ENCODE data around the gene SYCP3.
A peak's percentile ranks its signal among the peaks of the same experiment; 100 is the strongest.

SYCP3 gene

GRCh38 chr12:101750152-101750551, 10.9 kb upstream of the SYCP3 start:
- H3K27ac Mint-ChIP-seq = no peak overlapping the region
- no peaks in the 10 kb centered on the region for H3K27me3 Mint-ChIP-seq (ENCODE audit: low read depth)
- H3K9me3 Mint-ChIP-seq = no peaks in the 10 kb centered on the region
- H3K4me3 Mint-ChIP-seq = no peak overlapping the region
- peaks cover 45% of the 10 kb centered on the region for H3K36me3 Mint-ChIP-seq (ENCODE audit: low read depth)
- peaks cover 7% of the 10 kb centered on the region for H3K4me1 Mint-ChIP-seq
- no peak for TF ChIP-seq CTCF (IDR thresholded peaks at IDR 0.05; ENCODE audit: unreplicated experiment in 3 of 3)

- Mint-ChIP-seq H3K4me3 (no peak overlapping the region), H3K27me3 (ENCODE audit: low read depth) (no peaks in the 10 kb centered on the region), H3K9me3 (no peaks in the 10 kb centered on the region), H3K4me1 (peaks cover 7% of the 10 kb centered on the region), H3K36me3 (ENCODE audit: low read depth) (peaks cover 43% of the 10 kb centered on the region), H3K27ac (no peak overlapping the region)
- TF ChIP-seq CTCF (IDR thresholded peaks at IDR 0.05; ENCODE audit: unreplicated experiment in 3 of 3) = no peak
These were observed 10.4 kb upstream of the SYCP3 start for GRCh38 chr12:101749657-101750056.

- no peak for TF ChIP-seq CTCF (IDR thresholded peaks at IDR 0.05; ENCODE audit: unreplicated experiment in 3 of 3)
- peaks cover 41% of the 10 kb centered on the region for H3K36me3 Mint-ChIP-seq (ENCODE audit: low read depth)
- H3K4me1 Mint-ChIP-seq = peaks cover 7% of the 10 kb centered on the region
- H3K27ac Mint-ChIP-seq = no peak overlapping the region
- H3K9me3 Mint-ChIP-seq = no peaks in the 10 kb centered on the region
- H3K4me3 Mint-ChIP-seq = no peak overlapping the region
- H3K27me3 Mint-ChIP-seq (ENCODE audit: low read depth) = no peaks in the 10 kb centered on the region
These were observed 9.6 kb upstream of the SYCP3 start for GRCh38 chr12:101748907-101749306.

- no peak overlapping the region for H3K4me3 Mint-ChIP-seq
- no peaks in the 10 kb centered on the region for H3K9me3 Mint-ChIP-seq
- peak overlapping the region in 1 of 3 experiments; percentile 39 for H3K27ac Mint-ChIP-seq
- H3K27me3 Mint-ChIP-seq (ENCODE audit: low read depth) = no peaks in the 10 kb centered on the region
- H3K36me3 Mint-ChIP-seq (ENCODE audit: low read depth) = peaks cover 42% of the 10 kb centered on the region
- peaks cover 16% of the 10 kb centered on the region for H3K4me1 Mint-ChIP-seq
- no peak for TF ChIP-seq CTCF (IDR thresholded peaks at IDR 0.05; ENCODE audit: unreplicated experiment in 3 of 3)
These were observed 8.4 kb upstream of the SYCP3 start for GRCh38 chr12:101747697-101748096.

GRCh38 chr12:101746661-101747060, 7.4 kb upstream of the SYCP3 start:
- Mint-ChIP-seq H3K27me3 (ENCODE audit: low read depth) (no peaks in the 10 kb centered on the region), H3K27ac (peak overlapping the region in 2 of 3 experiments; percentile 39 to 66), H3K36me3 (ENCODE audit: low read depth) (peaks cover 46% of the 10 kb centered on the region), H3K4me3 (no peak overlapping the region), H3K4me1 (peaks cover 21% of the 10 kb centered on the region), H3K9me3 (no peaks in the 10 kb centered on the region)
- no peak for TF ChIP-seq CTCF (IDR thresholded peaks at IDR 0.05; ENCODE audit: unreplicated experiment in 3 of 3)

DNA sequence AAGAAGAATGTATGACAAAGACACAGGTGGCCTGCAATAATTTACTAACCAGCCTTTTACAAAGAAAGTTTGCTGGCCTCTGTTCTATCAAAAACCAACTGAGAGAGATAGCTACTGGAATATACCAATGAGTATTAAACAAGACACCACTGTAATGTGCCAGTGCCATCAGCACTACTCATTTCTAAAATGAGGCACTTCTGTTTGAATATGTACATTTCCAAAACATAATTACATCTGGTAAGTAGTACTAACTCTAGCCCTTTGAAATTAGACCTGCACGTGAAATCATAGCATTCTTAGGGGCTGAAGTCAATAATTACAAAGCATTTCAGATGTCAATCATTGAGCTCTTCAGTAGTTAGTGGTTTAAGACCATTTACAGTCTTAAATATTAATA, 6.9 kb upstream of the SYCP3 start:
- Mint-ChIP-seq H3K27me3 (ENCODE audit: low read depth) (no peaks in the 10 kb centered on the region), H3K4me3 (no peak overlapping the region), H3K36me3 (ENCODE audit: low read depth) (peaks cover 47% of the 10 kb centered on the region), H3K27ac (no peak overlapping the region), H3K4me1 (peaks cover 21% of the 10 kb centered on the region), H3K9me3 (no peaks in the 10 kb centered on the region)
- TF ChIP-seq CTCF (IDR thresholded peaks at IDR 0.05; ENCODE audit: unreplicated experiment in 3 of 3) = no peak
